Measurements from ENCODE around the gene PPEF2.
"Not testable (repeated sequence)": the region's sequence is repeated elsewhere in the genome, so short reads cannot be mapped to it uniquely, and the experiment has no call there.

PPEF2 gene

GRCh38 chr4:75880278-75880677, 22.0 kb downstream of the PPEF2 start:
- ATAC-seq (replicated peaks): no peak
- H3K27ac Mint-ChIP-seq: no peak overlapping the region
- no peak for DNase-seq
- H3K9me3 Mint-ChIP-seq: no peaks in the 10 kb centered on the region
- H3K27me3 Mint-ChIP-seq: peaks cover 11 to 20% of the 10 kb centered on the region in 2 donors
- H3K36me3 Mint-ChIP-seq (ENCODE audit: insufficient read depth): no peaks in the 10 kb centered on the region
- H3K4me3 Mint-ChIP-seq: no peak overlapping the region
- peaks cover 0 to 3% of the 10 kb centered on the region in 2 donors for H3K4me1 Mint-ChIP-seq (ENCODE audit: low read depth in 2 of 2)

DNA sequence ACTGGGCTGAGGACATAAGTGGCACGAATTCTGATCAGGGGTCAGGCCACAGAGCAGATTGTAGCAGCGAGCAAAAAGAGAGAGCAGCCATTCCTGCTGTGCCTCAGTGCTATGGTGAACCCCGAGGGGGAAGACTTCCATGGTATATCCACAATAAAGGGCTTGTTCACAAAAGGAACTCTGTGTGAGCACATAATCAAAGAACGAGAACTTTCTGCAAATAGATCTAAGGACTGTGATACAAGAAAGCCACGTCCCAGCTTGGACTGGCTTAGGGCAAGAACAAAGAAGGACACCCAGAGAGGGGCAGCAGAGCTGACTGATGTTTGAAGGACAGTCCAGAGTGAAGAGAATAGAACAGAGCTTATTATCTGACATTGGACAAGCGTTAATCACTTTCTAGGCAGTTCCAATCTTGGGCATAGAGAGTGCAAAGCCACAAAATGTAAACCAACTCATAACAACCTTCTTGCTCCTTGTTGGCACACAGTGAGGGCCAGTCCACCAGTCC, 24.0 kb downstream of the PPEF2 start:
- peaks cover 0 to 3% of the 10 kb centered on the region in 2 donors for H3K4me1 Mint-ChIP-seq (ENCODE audit: low read depth in 2 of 2)
- ATAC-seq (replicated peaks): no peak
- no peaks in the 10 kb centered on the region for H3K9me3 Mint-ChIP-seq
- H3K4me3 Mint-ChIP-seq: no peak overlapping the region
- DNase-seq: no peak
- H3K27ac Mint-ChIP-seq: no peak overlapping the region
- peaks cover 11 to 20% of the 10 kb centered on the region in 2 donors for H3K27me3 Mint-ChIP-seq
- no peaks in the 10 kb centered on the region for H3K36me3 Mint-ChIP-seq (ENCODE audit: insufficient read depth)

GRCh38 chr4:75876218-75876617, 26.0 kb downstream of the PPEF2 start:
- ATAC-seq (replicated peaks): no peak
- peaks cover 0 to 3% of the 10 kb centered on the region in 2 donors for H3K4me1 Mint-ChIP-seq (ENCODE audit: low read depth in 2 of 2)
- H3K36me3 Mint-ChIP-seq (ENCODE audit: insufficient read depth): no peaks in the 10 kb centered on the region
- H3K27ac Mint-ChIP-seq: no peak overlapping the region
- DNase-seq: no peak
- no peaks in the 10 kb centered on the region for H3K9me3 Mint-ChIP-seq
- peaks cover 11 to 20% of the 10 kb centered on the region in 2 donors for H3K27me3 Mint-ChIP-seq
- no peak overlapping the region for H3K4me3 Mint-ChIP-seq

DNA sequence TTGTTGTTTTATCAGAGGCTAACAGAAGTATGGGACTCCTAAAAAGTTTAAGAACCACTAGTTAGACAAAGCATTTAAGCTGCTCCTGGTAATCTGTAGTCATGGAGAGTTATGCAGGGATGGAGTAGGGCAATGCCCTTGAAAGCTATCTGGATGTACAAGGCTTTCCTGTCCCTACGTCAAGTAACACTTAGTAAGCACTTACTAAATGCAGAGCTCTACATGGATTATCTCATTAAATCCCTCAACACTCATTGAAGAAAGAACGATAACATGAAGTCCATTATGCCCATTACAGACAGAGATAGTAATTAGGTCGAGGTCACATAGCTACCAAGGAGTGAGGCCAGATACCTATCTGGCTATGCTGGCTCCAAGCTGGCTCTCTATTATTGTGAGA, 33.2 kb downstream of the PPEF2 start:
- Mint-ChIP-seq H3K36me3 (ENCODE audit: insufficient read depth) (no peaks in the 10 kb centered on the region), H3K4me1 (ENCODE audit: low read depth in 2 of 2) (no peaks in the 10 kb centered on the region), H3K27me3 (peaks cover 0 to 3% of the 10 kb centered on the region in 2 donors), H3K9me3 (no peaks in the 10 kb centered on the region), H3K27ac (no peak overlapping the region), H3K4me3 (no peak overlapping the region)
- no peak for DNase-seq
- no peak for ATAC-seq (replicated peaks)

GRCh38 chr4:75867130-75867529, 35.1 kb downstream of the PPEF2 start:
- no peak for DNase-seq
- ATAC-seq (replicated peaks): no peak
- Mint-ChIP-seq H3K4me1 (ENCODE audit: low read depth in 2 of 2) (no peaks in the 10 kb centered on the region), H3K9me3 (no peaks in the 10 kb centered on the region), H3K36me3 (ENCODE audit: insufficient read depth) (no peaks in the 10 kb centered on the region), H3K27me3 (peaks cover 0 to 6% of the 10 kb centered on the region in 2 donors), H3K27ac (no peak overlapping the region), H3K4me3 (no peak overlapping the region)

- Mint-ChIP-seq H3K9me3 (no peaks in the 10 kb centered on the region), H3K4me1 (ENCODE audit: low read depth in 2 of 2) (no peaks in the 10 kb centered on the region), H3K36me3 (ENCODE audit: insufficient read depth) (no peaks in the 10 kb centered on the region), H3K27ac (no peak overlapping the region), H3K27me3 (peaks cover 0 to 6% of the 10 kb centered on the region in 2 donors), H3K4me3 (no peak overlapping the region)
- ATAC-seq (replicated peaks): no peak
- DNase-seq: no peak
Observed at GRCh38 chr4:75860606-75861005, 41.6 kb downstream of the PPEF2 start.

DNA sequence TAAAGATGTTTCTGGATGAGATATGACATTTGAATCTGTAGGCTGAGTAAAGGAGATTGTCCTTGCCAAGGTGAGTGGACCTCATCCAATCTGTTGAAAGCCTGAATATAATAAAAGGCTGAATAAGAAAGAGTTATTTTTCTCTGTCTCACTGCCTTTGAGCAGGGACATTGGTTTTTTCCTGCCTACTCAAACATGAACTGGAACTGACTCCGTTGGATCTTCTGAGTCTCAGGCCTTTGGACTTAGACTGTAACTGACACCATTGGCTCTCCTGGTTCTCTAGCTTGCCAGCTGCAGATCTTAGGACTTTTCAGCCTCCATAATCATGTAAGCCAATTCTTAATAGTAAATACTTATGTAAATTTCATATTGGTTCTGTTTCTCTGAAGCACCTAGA, 43.5 kb downstream of the PPEF2 start:
- no peak for DNase-seq
- Mint-ChIP-seq H3K27me3 (peaks cover 3 to 6% of the 10 kb centered on the region in 2 donors), H3K27ac (no peak overlapping the region), H3K36me3 (ENCODE audit: insufficient read depth) (no peaks in the 10 kb centered on the region), H3K4me3 (no peak overlapping the region), H3K9me3 (no peaks in the 10 kb centered on the region), H3K4me1 (ENCODE audit: low read depth in 2 of 2) (no peaks in the 10 kb centered on the region)
- no peak for ATAC-seq (replicated peaks)

- ATAC-seq (replicated peaks): no peak
- no peak overlapping the region for H3K4me3 Mint-ChIP-seq
- H3K4me1 Mint-ChIP-seq (ENCODE audit: low read depth in 2 of 2): peaks cover 0 to 2% of the 10 kb centered on the region in 2 donors
- DNase-seq: no peak
- no peaks in the 10 kb centered on the region for H3K9me3 Mint-ChIP-seq
- H3K27ac Mint-ChIP-seq: no peak overlapping the region
- no peaks in the 10 kb centered on the region for H3K36me3 Mint-ChIP-seq (ENCODE audit: insufficient read depth)
- H3K27me3 Mint-ChIP-seq: peaks cover 25 to 28% of the 10 kb centered on the region in 2 donors
Observed at GRCh38 chr4:75849461-75849860, 52.8 kb downstream of the PPEF2 start.

DNA sequence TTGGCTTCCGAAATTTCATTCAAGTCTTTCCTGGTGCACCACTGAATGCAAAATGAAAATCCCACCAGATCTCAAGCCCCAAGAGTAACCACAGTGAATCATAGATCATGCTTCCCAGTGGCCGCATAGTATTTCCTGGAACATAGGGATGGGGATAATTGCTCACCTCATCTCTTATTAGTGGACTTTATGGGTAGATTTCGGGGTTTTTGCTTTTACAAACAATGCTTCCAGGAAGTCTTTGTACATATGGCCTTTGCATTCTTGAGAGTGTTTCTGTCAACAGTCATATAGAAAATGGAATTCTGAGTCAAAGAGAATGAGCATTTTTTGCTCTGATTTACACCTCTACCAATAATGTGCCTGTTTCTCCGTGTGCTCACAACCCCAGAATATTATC, 53.4 kb downstream of the PPEF2 start:
- no peaks in the 10 kb centered on the region for H3K9me3 Mint-ChIP-seq

DNA sequence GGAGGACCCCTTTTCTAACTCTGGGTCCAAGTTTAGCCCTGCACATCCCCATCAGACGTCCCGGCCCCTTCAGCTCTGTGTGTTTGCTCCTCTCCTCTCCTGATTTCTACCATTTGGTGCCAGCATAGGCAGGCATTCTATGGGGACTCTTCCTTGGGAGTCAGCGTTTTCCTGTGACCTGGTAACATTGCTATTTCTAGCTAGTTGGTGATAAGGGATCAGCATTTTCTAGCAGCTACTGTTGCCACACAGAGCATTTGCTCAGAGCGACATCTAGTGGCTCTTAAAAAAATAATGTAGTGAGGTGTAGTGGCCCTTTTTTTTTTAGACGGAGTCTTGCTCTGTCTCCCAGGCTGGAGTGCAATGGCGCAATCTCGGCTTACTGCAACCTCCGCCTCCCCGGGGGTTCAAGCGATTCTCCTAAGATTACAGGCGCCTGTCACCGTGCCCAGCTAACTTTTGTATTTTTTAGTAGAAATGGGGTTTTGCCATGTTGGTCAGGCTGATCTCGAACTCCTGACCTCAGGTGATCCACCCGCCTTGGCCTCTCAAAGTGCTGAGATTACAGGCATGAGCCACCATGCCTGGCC, 54.0 kb downstream of the PPEF2 start:
- H3K27me3 Mint-ChIP-seq: peaks cover 14 to 21% of the 10 kb centered on the region in 2 donors
- DNase-seq: peak; percentile 6 to 14 (median 8)
- not testable (repeated sequence) for H3K36me3 Mint-ChIP-seq (ENCODE audit: insufficient read depth); H3K4me3 Mint-ChIP-seq; H3K4me1 Mint-ChIP-seq (ENCODE audit: low read depth in 2 of 2); H3K27ac Mint-ChIP-seq; H3K9me3 Mint-ChIP-seq
- ATAC-seq (replicated peaks): peak; percentile 77

More for the DNA sequence above, 53.4 kb downstream of the PPEF2 start:
- Mint-ChIP-seq H3K4me1 (ENCODE audit: low read depth in 2 of 2) (peaks cover 0 to 2% of the 10 kb centered on the region in 2 donors), H3K4me3 (no peak overlapping the region), H3K27me3 (peaks cover 20 to 27% of the 10 kb centered on the region in 2 donors), H3K36me3 (ENCODE audit: insufficient read depth) (no peaks in the 10 kb centered on the region), H3K27ac (no peak overlapping the region)
- DNase-seq (no peak), ATAC-seq (replicated peaks) (no peak)

GRCh38 chr4:75845992-75846391, 56.3 kb downstream of the PPEF2 start:
- H3K4me3 Mint-ChIP-seq: no peak overlapping the region
- no peak overlapping the region for H3K27ac Mint-ChIP-seq
- DNase-seq (no peak), ATAC-seq (replicated peaks) (no peak)
- peaks cover 0 to 2% of the 10 kb centered on the region in 2 donors for H3K4me1 Mint-ChIP-seq (ENCODE audit: low read depth in 2 of 2)
- H3K36me3 Mint-ChIP-seq (ENCODE audit: insufficient read depth): no peaks in the 10 kb centered on the region
- H3K9me3 Mint-ChIP-seq: no peaks in the 10 kb centered on the region
- peaks cover 8 to 11% of the 10 kb centered on the region in 2 donors for H3K27me3 Mint-ChIP-seq

DNA sequence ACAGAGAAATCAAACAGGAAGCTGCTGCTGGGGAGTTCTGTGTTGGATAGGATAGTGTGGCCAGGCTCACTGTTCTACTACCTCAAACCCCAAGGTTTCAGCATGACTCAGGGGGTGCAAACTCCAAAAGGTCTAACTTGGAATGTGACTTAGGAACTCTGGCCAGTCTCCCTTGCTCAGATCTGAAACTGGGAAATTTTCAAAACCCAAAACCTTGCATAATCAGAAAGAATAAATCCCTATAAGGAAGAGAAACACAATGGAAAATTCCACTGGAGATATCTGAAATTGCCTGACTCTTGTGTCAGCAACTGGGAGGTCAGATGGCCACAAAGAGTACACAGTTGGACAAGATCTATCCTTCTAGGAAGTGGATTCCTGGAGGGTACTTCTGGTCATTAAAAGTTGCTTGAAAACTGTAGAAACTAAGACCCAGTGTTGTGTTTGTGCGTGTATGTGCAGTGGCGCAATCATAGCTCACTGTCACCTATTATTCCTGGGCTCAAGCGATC, 58.0 kb downstream of the PPEF2 start:
- H3K27ac Mint-ChIP-seq: no peak overlapping the region
- ATAC-seq (replicated peaks): no peak
- no peaks in the 10 kb centered on the region for H3K36me3 Mint-ChIP-seq (ENCODE audit: insufficient read depth)

DNA sequence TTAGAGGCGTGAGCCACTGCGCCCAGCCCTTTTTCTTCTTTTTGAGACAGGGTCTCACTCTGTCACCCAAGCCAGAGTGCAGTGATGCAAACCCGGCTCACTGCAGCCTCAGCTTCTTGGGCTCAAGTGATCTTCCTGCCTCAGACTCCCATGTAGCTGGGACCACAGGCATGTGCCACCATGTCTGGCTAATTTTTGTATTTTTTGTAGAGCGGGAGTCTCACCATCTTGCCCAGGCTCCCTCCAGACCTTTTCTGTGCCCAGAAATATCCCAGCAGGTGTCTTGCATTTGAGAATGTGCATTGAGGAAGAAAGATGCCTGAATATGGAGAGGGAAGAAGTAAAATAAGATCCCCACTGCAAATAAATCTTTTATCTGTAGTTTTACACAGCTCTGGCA, 58.7 kb downstream of the PPEF2 start:
- H3K36me3 Mint-ChIP-seq (ENCODE audit: insufficient read depth): no peaks in the 10 kb centered on the region
- H3K27ac Mint-ChIP-seq: no peak overlapping the region
- no peaks in the 10 kb centered on the region for H3K27me3 Mint-ChIP-seq
- no peaks in the 10 kb centered on the region for H3K9me3 Mint-ChIP-seq
- no peak for ATAC-seq (replicated peaks)
- DNase-seq: no peak
- H3K4me1 Mint-ChIP-seq (ENCODE audit: low read depth in 2 of 2): peaks cover 0 to 2% of the 10 kb centered on the region in 2 donors
- H3K4me3 Mint-ChIP-seq: no peak overlapping the region

More for the DNA sequence above, 58.0 kb downstream of the PPEF2 start:
- H3K27me3 Mint-ChIP-seq: peaks cover 1 to 5% of the 10 kb centered on the region in 2 donors
- DNase-seq: no peak
- no peak overlapping the region for H3K4me3 Mint-ChIP-seq
- no peaks in the 10 kb centered on the region for H3K9me3 Mint-ChIP-seq
- H3K4me1 Mint-ChIP-seq (ENCODE audit: low read depth in 2 of 2): peaks cover 0 to 2% of the 10 kb centered on the region in 2 donors

Measured in effector memory CD8-positive, alpha-beta T cell (primary cell).